ENCODE data around the gene ZNF700. TPM values are rescaled to one million over a fixed set of nuclear protein-coding genes. Genes with fewer than 3 reads are reported as not detected.
"Not testable (repeated sequence)": the region's sequence is repeated elsewhere in the genome, so short reads cannot be mapped to it uniquely, and the experiment has no call there.

The ZNF700 gene
- total RNA-seq, 4 donors from 2014 or later: 10.0 to 34.0 (median 14.9) TPM

DNA sequence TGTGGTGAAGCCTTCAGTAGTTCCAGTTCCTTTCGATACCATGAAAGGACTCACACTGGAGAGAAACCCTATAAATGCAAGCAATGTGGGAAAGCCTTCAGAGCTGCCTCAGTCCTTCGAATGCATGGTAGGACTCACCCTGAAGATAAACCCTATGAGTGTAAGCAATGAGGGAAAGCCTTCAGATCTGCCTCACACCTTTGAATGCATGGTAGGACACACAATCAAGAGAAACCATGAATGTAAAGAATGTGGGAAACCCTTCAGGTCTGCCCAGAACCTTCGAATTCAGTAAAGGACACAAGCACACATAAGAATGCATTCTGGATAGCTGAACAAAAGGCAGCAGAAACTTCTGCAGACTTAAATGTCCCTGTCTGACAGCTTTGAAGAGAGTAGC is 19.0 kb upstream of the ZNF700 start:
- Histone ChIP-seq H3K27me3 (no peaks in the 10 kb centered on the region), H3K4me3 (no peak overlapping the region), H3K36me3 (peaks cover 23% of the 10 kb centered on the region), H3K27ac (no peak overlapping the region), H3K9me3 (peaks cover 48% of the 10 kb centered on the region), H3K4me1 (no peaks in the 10 kb centered on the region)
- DNase-seq (ENCODE audit: low spot score in 2 of 2): no peak
- WGBS: 98% methylated on average over 3 of the region's 3 CpGs
- no peak for TF ChIP-seq POLR2AphosphoS5 (IDR thresholded peaks at IDR 0.05)
- TF ChIP-seq, protein P1, sequence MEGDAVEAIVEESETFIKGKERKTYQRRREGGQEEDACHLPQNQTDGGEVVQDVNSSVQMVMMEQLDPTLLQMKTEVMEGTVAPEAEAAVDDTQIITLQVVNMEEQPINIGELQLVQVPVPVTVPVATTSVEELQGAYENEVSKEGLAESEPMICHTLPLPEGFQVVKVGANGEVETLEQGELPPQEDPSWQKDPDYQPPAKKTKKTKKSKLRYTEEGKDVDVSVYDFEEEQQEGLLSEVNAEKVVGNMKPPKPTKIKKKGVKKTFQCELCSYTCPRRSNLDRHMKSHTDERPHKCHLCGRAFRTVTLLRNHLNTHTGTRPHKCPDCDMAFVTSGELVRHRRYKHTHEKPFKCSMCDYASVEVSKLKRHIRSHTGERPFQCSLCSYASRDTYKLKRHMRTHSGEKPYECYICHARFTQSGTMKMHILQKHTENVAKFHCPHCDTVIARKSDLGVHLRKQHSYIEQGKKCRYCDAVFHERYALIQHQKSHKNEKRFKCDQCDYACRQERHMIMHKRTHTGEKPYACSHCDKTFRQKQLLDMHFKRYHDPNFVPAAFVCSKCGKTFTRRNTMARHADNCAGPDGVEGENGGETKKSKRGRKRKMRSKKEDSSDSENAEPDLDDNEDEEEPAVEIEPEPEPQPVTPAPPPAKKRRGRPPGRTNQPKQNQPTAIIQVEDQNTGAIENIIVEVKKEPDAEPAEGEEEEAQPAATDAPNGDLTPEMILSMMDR (IDR thresholded peaks at IDR 0.05): no peak
- TF ChIP-seq POLR2A (IDR thresholded peaks at IDR 0.05): no peak
- TF ChIP-seq EP300 (IDR thresholded peaks at IDR 0.05): no peak

- H3K4me1 ChIP-seq; DNase-seq (ENCODE audit: low spot score in 2 of 2); H3K27me3 ChIP-seq; H3K36me3 ChIP-seq; H3K4me3 ChIP-seq; H3K27ac ChIP-seq: not testable (repeated sequence)
- peaks cover 26% of the 10 kb centered on the region for H3K9me3 ChIP-seq
- WGBS: 97% methylated on average over 1 of the region's 1 CpG
Measured at GRCh38 chr19:11911937-11912336, 13.0 kb upstream of the ZNF700 start.

DNA sequence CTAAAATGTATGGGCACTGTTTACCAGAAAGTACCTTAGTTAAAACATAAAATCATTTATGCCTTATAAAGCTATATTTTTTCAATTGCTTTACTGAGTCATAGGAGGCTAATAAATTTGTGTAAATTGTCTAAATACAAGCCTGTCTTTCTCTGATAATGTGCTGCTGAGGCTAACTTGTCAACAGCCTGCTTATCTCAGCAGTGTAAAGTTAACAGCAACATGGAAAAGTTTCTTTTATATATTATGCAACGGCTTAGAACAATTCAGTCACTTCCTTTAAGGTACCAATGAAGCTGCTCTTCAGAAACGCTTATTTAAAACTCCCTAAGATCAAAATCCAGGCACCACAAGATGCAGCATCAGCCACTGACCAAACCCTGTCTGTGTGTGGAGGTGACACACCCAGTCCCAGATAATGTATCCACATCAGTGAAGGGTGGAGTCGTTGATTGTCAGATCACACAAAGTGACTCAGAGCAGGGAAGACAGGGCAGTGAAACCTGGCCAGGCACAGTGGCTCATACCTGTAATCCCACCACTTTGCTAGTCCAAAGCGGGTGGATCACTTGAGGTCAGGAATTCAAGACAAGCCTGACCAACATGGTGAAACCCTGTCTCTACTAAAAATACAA is 10.4 kb upstream of the ZNF700 start:
- DNase-seq (ENCODE audit: low spot score in 2 of 2); H3K36me3 ChIP-seq; H3K27ac ChIP-seq; H3K4me1 ChIP-seq; H3K4me3 ChIP-seq; H3K27me3 ChIP-seq: not testable (repeated sequence)
- 86% methylated on average over 4 of the region's 4 CpGs for WGBS
- H3K9me3 ChIP-seq: peaks cover 21% of the 10 kb centered on the region

GRCh38 chr19:11921852-11922495 is 2.9 kb upstream of the ZNF700 start:
- no peak overlapping the region for H3K27ac ChIP-seq
- 40% methylated on average over 6 of the region's 6 CpGs for WGBS
- H3K4me3 ChIP-seq: no peak overlapping the region
- no peak for TF ChIP-seq POLR2AphosphoS5 (IDR thresholded peaks at IDR 0.05)
- no peak for TF ChIP-seq POLR2A (IDR thresholded peaks at IDR 0.05)
- TF ChIP-seq, protein P1 (IDR thresholded peaks at IDR 0.05): no peak
- no peak for TF ChIP-seq EP300 (IDR thresholded peaks at IDR 0.05)
- H3K9me3 ChIP-seq: no peaks in the 10 kb centered on the region
- peaks cover 28% of the 10 kb centered on the region for H3K4me1 ChIP-seq
- H3K27me3 ChIP-seq: no peaks in the 10 kb centered on the region
- H3K36me3 ChIP-seq: no peaks in the 10 kb centered on the region
- DNase-seq (ENCODE audit: low spot score in 2 of 2): no peak

GRCh38 chr19:11925651-11926187 is 812 bp downstream of the ZNF700 start:
- DNase-seq (ENCODE audit: low spot score in 2 of 2); H3K27me3 ChIP-seq; H3K9me3 ChIP-seq; H3K36me3 ChIP-seq: not testable (repeated sequence)
- peak overlapping the region; percentile 96 for H3K27ac ChIP-seq
- WGBS: 7% methylated on average over 10 of the region's 10 CpGs
- peak overlapping the region; percentile 99 for H3K4me3 ChIP-seq
- H3K4me1 ChIP-seq: peaks cover 34% of the 10 kb centered on the region

GRCh38 chr19:11927227-11927626 is 2.3 kb downstream of the ZNF700 start:
- no peak for DNase-seq (ENCODE audit: low spot score in 2 of 2)
- no peaks in the 10 kb centered on the region for H3K9me3 ChIP-seq
- WGBS: 93% methylated on average over 3 of the region's 3 CpGs

More at GRCh38 chr19:11927227-11927626, 2.3 kb downstream of the ZNF700 start:
- Histone ChIP-seq H3K4me3 (no peak overlapping the region), H3K27me3 (no peaks in the 10 kb centered on the region), H3K4me1 (peaks cover 34% of the 10 kb centered on the region), H3K36me3 (no peaks in the 10 kb centered on the region), H3K27ac (no peak overlapping the region)
- no peak for TF ChIP-seq EP300 (IDR thresholded peaks at IDR 0.05)
- no peak for TF ChIP-seq POLR2A (IDR thresholded peaks at IDR 0.05)
- TF ChIP-seq, protein P1 (IDR thresholded peaks at IDR 0.05): no peak
- TF ChIP-seq POLR2AphosphoS5 (IDR thresholded peaks at IDR 0.05): no peak
